Endodermal cell (in vitro differentiated cells): Measurements from ENCODE around the gene MEF2D. TPM values are rescaled to one million over a fixed set of nuclear protein-coding genes. Genes with fewer than 3 reads are reported as not detected.

ENCODE experiments used
- DNase-seq: peaks from one replicate; pipeline ENCODE4 v3.0.0-alpha.2; 2017
- H3K27ac ChIP-seq: 2 replicates; pipeline ENCODE4 v1.5.1; 2013; ENCODE audit warnings: mild to moderate bottlenecking, low read depth, low read length, moderate library complexity
- H3K27me3 ChIP-seq: 2 replicates; pipeline ENCODE4 v1.6.1; 2013; ENCODE audit warnings: mild to moderate bottlenecking, low read length, moderate library complexity; ENCODE audit not compliant: insufficient read depth, control insufficient read depth, poor library complexity, severe bottlenecking
- H3K36me3 ChIP-seq: 2 replicates; pipeline ENCODE4 v1.7.0; 2013; ENCODE audit warnings: mild to moderate bottlenecking, low read length, moderate library complexity; ENCODE audit not compliant: control insufficient read depth, insufficient read depth
- H3K4me1 ChIP-seq: one replicate; pipeline ENCODE4 v1.7.0; 2013; ENCODE audit warnings: low read length; ENCODE audit not compliant: control insufficient read depth, insufficient read depth
- H3K4me3 ChIP-seq: 2 replicates; pipeline ENCODE4 v1.5.1; 2013; ENCODE audit warnings: mild to moderate bottlenecking, low read length, moderate library complexity
- H3K9ac ChIP-seq: 2 replicates; pipeline ENCODE4 v1.6.1; 2013; ENCODE audit warnings: mild to moderate bottlenecking, low read length, moderate library complexity; ENCODE audit not compliant: poor library complexity, severe bottlenecking; ENCODE audit errors: extremely low read depth
- H3K9me3 ChIP-seq: 2 replicates; pipeline ENCODE4 v1.6.1; 2013; ENCODE audit warnings: mild to moderate bottlenecking, low read length, moderate library complexity; ENCODE audit not compliant: control insufficient read depth
- H3K27ac Mint-ChIP-seq: 2 replicates; pipeline ENCODE4 v1.8.0; 2020; ENCODE audit warnings: mixed read lengths
- H3K27me3 Mint-ChIP-seq: 2 replicates; pipeline ENCODE4 v1.8.0; 2021; ENCODE audit warnings: mild to moderate bottlenecking, mixed read lengths; ENCODE audit not compliant: insufficient read depth
- H3K36me3 Mint-ChIP-seq: 2 replicates; pipeline ENCODE4 v1.8.0; 2020; ENCODE audit warnings: low read depth, mixed read lengths
- H3K4me1 Mint-ChIP-seq: 2 replicates; pipeline ENCODE4 v1.8.0; 2020; ENCODE audit warnings: mixed read lengths
- H3K4me3 Mint-ChIP-seq: 2 replicates; pipeline ENCODE4 v1.8.0; 2020; ENCODE audit warnings: mild to moderate bottlenecking, moderate library complexity, mixed read lengths
- H3K9me3 Mint-ChIP-seq: 2 replicates; pipeline ENCODE4 v1.8.0; 2020; ENCODE audit warnings: mild to moderate bottlenecking, mixed read lengths
- CTCF ChIP-seq: fragments of 200-600 bp; sonication (generic); conservative IDR thresholded peaks from 2 replicates; pipeline ENCODE4 v1.5.0; 2021; ENCODE audit warnings: antibody characterized with exemption, mild to moderate bottlenecking
- WGBS, 2 experiments: methylation state at CpG; one replicate each; pipeline versions ENCODE4 v1.1.5 to v1.1.7; 2013; ENCODE audit warnings: missing lambda C conversion rate in 2 of 2, mixed read lengths in 1 of 2; ENCODE audit not compliant: insufficient coverage in 1 of 2, insufficient read length in 1 of 2; 5-methylcytosine and 5-hydroxymethylcytosine counted together
- total RNA-seq, 2 donors: library from RNA; stranded (reverse); fragmentation: NEBNext Ultra II Directional in 1 of 2; extraction: Animal tissue kit (Norgen Biotek cat#: 25700) in 1 of 2; gene quantifications; 2 replicates in 1 of 2; 3 replicates in 1 of 2; pipeline ENCODE4 v1.2.1, GENCODE V29; 2021

The MEF2D gene
- total RNA-seq, 2 donors from 2014 or later: 10.5 to 12.8 TPM

GRCh38 chr1:156546267-156546666 is 45.7 kb upstream of the MEF2D start:
- H3K27me3 Mint-ChIP-seq: no peaks in the 10 kb centered on the region
- H3K27ac Mint-ChIP-seq: no peak overlapping the region
- H3K9me3 Mint-ChIP-seq: no peaks in the 10 kb centered on the region
- H3K36me3 Mint-ChIP-seq: peaks cover 32% of the 10 kb centered on the region
- Histone ChIP-seq H3K9me3 (no peaks in the 10 kb centered on the region), H3K27me3 (no peaks in the 10 kb centered on the region), H3K9ac (no peak overlapping the region), H3K36me3 (peaks cover 56% of the 10 kb centered on the region), H3K4me3 (no peak overlapping the region), H3K4me1 (no peaks in the 10 kb centered on the region), H3K27ac (no peak overlapping the region)
- WGBS, 2 experiments: 89 to 97% methylated on average over 3 of the region's 3 CpGs
- H3K4me1 Mint-ChIP-seq: no peaks in the 10 kb centered on the region
- DNase-seq: no peak
- no peak for TF ChIP-seq CTCF
- no peak overlapping the region for H3K4me3 Mint-ChIP-seq

- Histone ChIP-seq H3K36me3 (peaks cover 57% of the 10 kb centered on the region), H3K4me3 (no peak overlapping the region), H3K9ac (no peak overlapping the region), H3K9me3 (no peaks in the 10 kb centered on the region), H3K27me3 (no peaks in the 10 kb centered on the region), H3K4me1 (no peaks in the 10 kb centered on the region), H3K27ac (no peak overlapping the region)
- Mint-ChIP-seq H3K4me3 (no peak overlapping the region), H3K9me3 (no peaks in the 10 kb centered on the region), H3K36me3 (peaks cover 35% of the 10 kb centered on the region), H3K4me1 (peaks cover 2% of the 10 kb centered on the region), H3K27ac (no peak overlapping the region), H3K27me3 (no peaks in the 10 kb centered on the region)
- no peak for DNase-seq
- no peak for TF ChIP-seq CTCF
- WGBS, 2 experiments: 95% methylated on average over 3 of the region's 3 CpGs; no CpG with 5 or more reads in 1 of the 2 experiments
Measured at GRCh38 chr1:156544592-156545102, 44.1 kb upstream of the MEF2D start.

- Mint-ChIP-seq H3K27ac (peak overlapping the region; percentile 30), H3K4me3 (no peak overlapping the region)
- no peak overlapping the region for H3K27ac ChIP-seq
Measured at GRCh38 chr1:156543066-156543465, 42.5 kb upstream of the MEF2D start.

More at GRCh38 chr1:156543066-156543465, 42.5 kb upstream of the MEF2D start:
- Histone ChIP-seq H3K4me3 (no peak overlapping the region), H3K9ac (no peak overlapping the region), H3K36me3 (peaks cover 64% of the 10 kb centered on the region), H3K27me3 (no peaks in the 10 kb centered on the region), H3K9me3 (no peaks in the 10 kb centered on the region), H3K4me1 (no peaks in the 10 kb centered on the region)
- no peaks in the 10 kb centered on the region for H3K27me3 Mint-ChIP-seq
- peaks cover 12% of the 10 kb centered on the region for H3K4me1 Mint-ChIP-seq
- H3K9me3 Mint-ChIP-seq: no peaks in the 10 kb centered on the region
- no peak for DNase-seq
- peaks cover 44% of the 10 kb centered on the region for H3K36me3 Mint-ChIP-seq
- WGBS, 2 experiments: 67 to 88% methylated on average over 1 of the region's 1 CpG
- no peak for TF ChIP-seq CTCF
